Natural killer cell (primary cell): ENCODE data around the gene PICK1. TPM values are rescaled to one million over a fixed set of nuclear protein-coding genes. Genes with fewer than 3 reads are reported as not detected.

Source experiments
- ATAC-seq, 3 donors: fragments of 150-1000 bp in 2 of 3; fragments of 200-7000 bp in 1 of 3; cut with Tn5 transposase; 1 replicate in 1 of 3; 2 replicates in 2 of 3; pipeline ENCODE4 v1.10.0; 2021; ENCODE audit warnings: mild to moderate bottlenecking in 2 of 3, moderate library complexity in 2 of 3
- DNase-seq, 2 donors: peaks; one replicate each; pipeline versions ENCODE4 v3.0.0 to v3.0.0-alpha.2; 2013 to 2021; ENCODE audit warnings: mixed read lengths in 1 of 2
- H3K27ac ChIP-seq: one replicate; pipeline ENCODE4 v1.5.1; 2013; ENCODE audit warnings: mild to moderate bottlenecking, low read length
- H3K27me3 ChIP-seq: one replicate; pipeline ENCODE4 v1.6.1; 2013; ENCODE audit warnings: low read length; ENCODE audit not compliant: control insufficient read depth, insufficient read depth
- H3K36me3 ChIP-seq: one replicate; pipeline ENCODE4 v1.6.1; 2013; ENCODE audit warnings: low read length; ENCODE audit not compliant: control insufficient read depth, insufficient read depth
- H3K4me1 ChIP-seq: one replicate; pipeline ENCODE4 v1.6.1; 2013; ENCODE audit warnings: low read length; ENCODE audit not compliant: control insufficient read depth, insufficient read depth
- H3K4me3 ChIP-seq: one replicate; pipeline ENCODE4 v1.5.1; 2013; ENCODE audit warnings: low read length
- H3K9me3 ChIP-seq: one replicate; pipeline ENCODE4 v1.6.1; 2013; ENCODE audit warnings: low read length; ENCODE audit not compliant: control insufficient read depth, insufficient read depth
- H3K27ac Mint-ChIP-seq, 2 donors: one replicate each; pipeline ENCODE4 v1.8.0; 2022; ENCODE audit warnings: mild to moderate bottlenecking in 2 of 2, mixed read lengths in 2 of 2, moderate library complexity in 1 of 2
- H3K27me3 Mint-ChIP-seq, 2 donors: one replicate each; pipeline ENCODE4 v1.8.0; 2022; ENCODE audit warnings: low read depth in 2 of 2, mixed read lengths in 2 of 2
- H3K36me3 Mint-ChIP-seq: one replicate; pipeline ENCODE4 v1.8.0; 2022; ENCODE audit warnings: mixed read lengths
- H3K4me1 Mint-ChIP-seq, 2 donors: one replicate each; pipeline ENCODE4 v1.8.0; 2022; ENCODE audit warnings: mixed read lengths in 2 of 2
- H3K4me3 Mint-ChIP-seq: one replicate; pipeline ENCODE4 v1.8.0; 2022; ENCODE audit warnings: mild to moderate bottlenecking, moderate library complexity, mixed read lengths
- H3K9me3 Mint-ChIP-seq, 2 donors: one replicate each; pipeline ENCODE4 v1.8.0; 2022; ENCODE audit warnings: mixed read lengths in 2 of 2
- WGBS: methylation state at CpG from one replicate; pipeline ENCODE4 v1.1.7; 2013; ENCODE audit warnings: missing lambda C conversion rate; ENCODE audit not compliant: insufficient coverage; 5-methylcytosine and 5-hydroxymethylcytosine counted together
- intact Hi-C: fragments of 100-400 bp; cut with micrococcal nuclease; formaldehyde crosslinking; loops from one replicate; pipeline ENCODE4 v1.14.2; 2022
- total RNA-seq, 4 donors: library from RNA; stranded (reverse); fragments of 120-200 nt in 1 of 4; gene quantifications; one replicate each; pipeline versions ENCODE4 v1.2.3 to v1.2.4, GENCODE V29; 2013 to 2022
- TF ChIP-seq, protein P1 (sequence below): fragments of 200-600 bp; IDR thresholded peaks from one replicate; pipeline ENCODE4 v1.8.0; 2022; ENCODE audit warnings: antibody characterized with exemption

PICK1 gene
- total RNA-seq, 3 donors from 2014 or later (not counting 1 experiment from before 2014, with no cell fraction given) = 28.4 to 30.9 (median 29.9) TPM

DNA sequence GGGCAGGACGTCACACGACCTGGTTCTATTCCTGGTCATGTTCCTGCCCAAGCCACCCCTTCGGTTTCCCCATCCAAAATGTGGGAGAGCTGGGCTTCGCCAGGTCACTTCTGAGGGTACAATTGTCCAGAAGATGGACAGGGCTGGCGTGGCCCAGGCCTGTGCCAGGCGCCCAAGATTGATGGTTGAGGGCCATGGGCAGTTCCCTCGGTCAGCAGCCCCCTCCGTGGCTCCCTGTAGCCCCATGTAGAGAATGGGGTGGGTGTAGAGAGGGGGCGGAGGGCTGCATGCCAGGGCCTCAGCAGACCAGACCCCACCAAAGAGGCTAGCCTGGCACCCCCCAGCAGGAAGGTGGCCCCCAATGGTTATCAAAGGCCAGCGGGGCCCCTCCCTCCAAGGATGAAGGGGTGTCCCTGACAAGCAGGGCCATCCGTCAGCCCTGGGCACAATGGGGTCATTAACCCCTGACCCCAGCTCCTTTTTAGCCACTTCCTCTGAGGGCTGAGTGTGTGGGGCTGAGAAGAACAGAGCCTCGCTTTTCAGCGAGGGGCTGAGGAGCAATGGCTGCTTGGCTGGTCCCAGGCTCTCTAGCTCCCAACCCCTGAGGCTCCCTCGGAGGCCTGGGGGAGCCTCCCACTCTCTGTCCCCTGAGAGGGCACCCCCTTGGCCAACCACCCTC, 11.0 kb upstream of the PICK1 start:
- ATAC-seq (no peak), DNase-seq (no peak)
- H3K4me1 Mint-ChIP-seq = peaks cover 9 to 12% of the 10 kb centered on the region in 2 donors
- H3K9me3 Mint-ChIP-seq = no peaks in the 10 kb centered on the region
- no peaks in the 10 kb centered on the region for H3K36me3 Mint-ChIP-seq
- intact Hi-C loops = no loop called here
- H3K9me3 ChIP-seq = no peaks in the 10 kb centered on the region
- no peak overlapping the region for H3K27ac ChIP-seq
- no peak overlapping the region for H3K4me3 ChIP-seq
- no peaks in the 10 kb centered on the region for H3K27me3 ChIP-seq
- TF ChIP-seq, protein P1, sequence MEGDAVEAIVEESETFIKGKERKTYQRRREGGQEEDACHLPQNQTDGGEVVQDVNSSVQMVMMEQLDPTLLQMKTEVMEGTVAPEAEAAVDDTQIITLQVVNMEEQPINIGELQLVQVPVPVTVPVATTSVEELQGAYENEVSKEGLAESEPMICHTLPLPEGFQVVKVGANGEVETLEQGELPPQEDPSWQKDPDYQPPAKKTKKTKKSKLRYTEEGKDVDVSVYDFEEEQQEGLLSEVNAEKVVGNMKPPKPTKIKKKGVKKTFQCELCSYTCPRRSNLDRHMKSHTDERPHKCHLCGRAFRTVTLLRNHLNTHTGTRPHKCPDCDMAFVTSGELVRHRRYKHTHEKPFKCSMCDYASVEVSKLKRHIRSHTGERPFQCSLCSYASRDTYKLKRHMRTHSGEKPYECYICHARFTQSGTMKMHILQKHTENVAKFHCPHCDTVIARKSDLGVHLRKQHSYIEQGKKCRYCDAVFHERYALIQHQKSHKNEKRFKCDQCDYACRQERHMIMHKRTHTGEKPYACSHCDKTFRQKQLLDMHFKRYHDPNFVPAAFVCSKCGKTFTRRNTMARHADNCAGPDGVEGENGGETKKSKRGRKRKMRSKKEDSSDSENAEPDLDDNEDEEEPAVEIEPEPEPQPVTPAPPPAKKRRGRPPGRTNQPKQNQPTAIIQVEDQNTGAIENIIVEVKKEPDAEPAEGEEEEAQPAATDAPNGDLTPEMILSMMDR = no peak
- no peaks in the 10 kb centered on the region for H3K36me3 ChIP-seq
- no peak overlapping the region for H3K4me3 Mint-ChIP-seq
- H3K27me3 Mint-ChIP-seq = no peaks in the 10 kb centered on the region
- WGBS = 80% methylated on average over 13 of the region's 14 CpGs
- H3K27ac Mint-ChIP-seq = no peak overlapping the region
- peaks cover 11% of the 10 kb centered on the region for H3K4me1 ChIP-seq

DNA sequence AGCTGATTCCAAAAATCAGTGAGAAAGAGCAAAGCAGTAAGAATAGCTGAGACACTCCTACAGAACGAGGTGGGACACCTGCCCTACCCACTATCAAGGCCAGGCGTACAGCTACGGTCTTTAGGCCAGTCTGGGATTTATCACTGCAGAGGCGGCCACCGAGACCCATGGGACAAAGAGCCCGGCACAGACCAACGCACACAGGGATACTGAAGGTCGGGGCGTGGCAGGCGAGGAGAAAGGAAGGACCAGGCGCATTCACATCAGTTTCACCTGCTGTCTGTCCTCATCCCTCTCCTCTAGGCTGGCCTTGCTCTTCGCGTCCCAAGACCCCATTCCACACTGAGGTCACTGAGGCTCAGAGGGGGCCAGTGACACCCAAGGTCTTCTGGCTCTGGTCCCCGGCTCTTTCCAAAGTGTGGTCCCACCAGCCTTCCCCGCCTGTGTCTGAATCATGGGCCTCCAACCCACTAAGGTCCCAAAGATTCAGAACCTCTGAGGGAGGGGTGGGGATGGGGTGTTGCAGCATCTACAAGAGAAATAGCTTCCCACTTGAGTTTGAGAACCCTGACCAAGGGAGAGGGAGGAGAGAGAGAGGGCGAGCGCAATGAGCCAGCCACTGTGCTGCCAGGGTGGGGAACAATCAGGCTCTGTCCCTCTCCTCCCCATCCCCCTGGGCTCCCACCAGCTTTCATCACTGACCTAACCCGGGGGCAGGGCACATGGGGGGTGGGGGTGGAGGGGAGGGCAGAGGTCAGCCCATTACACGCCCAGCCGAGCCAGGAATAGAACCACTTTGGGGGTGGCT, 7.2 kb upstream of the PICK1 start:
- no peaks in the 10 kb centered on the region for H3K27me3 ChIP-seq
- no peak overlapping the region for H3K27ac ChIP-seq
- TF ChIP-seq, protein P1 = no peak
- ATAC-seq = no peak
- Mint-ChIP-seq H3K27me3 (peaks cover 0 to 2% of the 10 kb centered on the region in 2 donors), H3K27ac (no peak overlapping the region), H3K4me1 (peaks cover 7% of the 10 kb centered on the region in 2 donors), H3K36me3 (no peaks in the 10 kb centered on the region), H3K4me3 (no peak overlapping the region), H3K9me3 (no peaks in the 10 kb centered on the region)
- no peak overlapping the region for H3K4me3 ChIP-seq
- no peaks in the 10 kb centered on the region for H3K9me3 ChIP-seq
- 95% methylated on average over 15 of the region's 20 CpGs for WGBS
- DNase-seq = no peak
- H3K36me3 ChIP-seq = no peaks in the 10 kb centered on the region
- intact Hi-C loops = loop anchor here (5.0 kb wide), 1 partner anchor 632 kb away; the partner anchor contains the start of gene TOMM22
- peaks cover 12% of the 10 kb centered on the region for H3K4me1 ChIP-seq

DNA sequence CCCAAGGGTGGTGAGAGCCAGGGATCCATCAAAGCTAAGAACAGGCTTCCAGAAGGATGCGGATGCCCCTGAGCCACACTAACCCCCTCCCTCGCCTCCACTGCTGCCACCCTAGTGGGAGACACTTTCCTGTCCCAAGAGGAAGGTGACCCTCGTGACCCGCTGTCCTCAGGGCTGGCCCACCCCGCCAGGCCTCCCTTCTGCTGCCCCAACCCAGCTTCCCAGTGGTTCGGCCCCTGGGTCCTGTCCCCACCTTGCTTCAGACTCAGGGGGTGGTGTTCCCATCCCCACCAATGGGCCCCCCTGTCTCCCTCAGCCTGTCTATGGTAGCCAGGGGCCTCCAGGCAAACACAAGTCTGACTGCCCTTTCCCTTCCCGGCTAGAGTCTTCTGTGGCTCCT, 6.5 kb upstream of the PICK1 start:
- 91% methylated on average over 7 of the region's 7 CpGs for WGBS
- H3K27me3 ChIP-seq = no peaks in the 10 kb centered on the region
- no peaks in the 10 kb centered on the region for H3K36me3 ChIP-seq
- Mint-ChIP-seq H3K4me1 (peaks cover 7% of the 10 kb centered on the region in 2 donors), H3K4me3 (no peak overlapping the region), H3K27ac (no peak overlapping the region), H3K36me3 (no peaks in the 10 kb centered on the region), H3K27me3 (peaks cover 0 to 2% of the 10 kb centered on the region in 2 donors), H3K9me3 (no peaks in the 10 kb centered on the region)
- TF ChIP-seq, protein P1 = no peak
- peaks cover 12% of the 10 kb centered on the region for H3K4me1 ChIP-seq
- H3K4me3 ChIP-seq = no peak overlapping the region
- no peaks in the 10 kb centered on the region for H3K9me3 ChIP-seq
- DNase-seq = no peak
- ATAC-seq = no peak
- intact Hi-C loops = loop anchor here (5.0 kb wide), 1 partner anchor 632 kb away; the partner anchor contains the start of gene TOMM22
- no peak overlapping the region for H3K27ac ChIP-seq
